ENCODE data around the gene SEMA4D.

DNA sequence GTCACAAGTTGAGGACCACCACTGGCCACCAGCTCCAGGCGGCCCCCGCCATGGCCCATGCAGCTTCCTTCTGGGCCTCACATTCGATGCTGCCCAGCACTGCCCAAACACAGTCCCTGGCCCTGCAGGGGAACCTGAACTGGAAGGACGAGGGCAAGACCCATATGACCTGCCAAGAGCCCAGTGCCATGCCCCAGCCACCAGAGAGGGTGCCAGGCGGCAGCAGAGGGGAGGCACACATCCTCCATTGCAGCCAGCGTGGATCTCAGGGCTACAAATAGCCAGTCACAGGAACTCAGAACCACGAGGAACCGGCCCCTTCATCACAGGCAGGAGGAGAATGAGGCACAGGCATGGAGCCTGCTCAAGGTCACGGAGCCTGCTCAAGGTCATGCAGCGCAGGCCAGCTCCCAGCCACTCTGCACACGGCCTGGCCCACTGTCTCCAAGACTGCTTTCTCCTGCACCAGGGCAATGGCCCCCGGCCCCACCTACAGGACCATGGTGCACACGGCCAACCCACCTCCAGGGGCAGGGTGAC, 69.6 kb downstream of the SEMA4D start:
- TF ChIP-seq, protein P1, sequence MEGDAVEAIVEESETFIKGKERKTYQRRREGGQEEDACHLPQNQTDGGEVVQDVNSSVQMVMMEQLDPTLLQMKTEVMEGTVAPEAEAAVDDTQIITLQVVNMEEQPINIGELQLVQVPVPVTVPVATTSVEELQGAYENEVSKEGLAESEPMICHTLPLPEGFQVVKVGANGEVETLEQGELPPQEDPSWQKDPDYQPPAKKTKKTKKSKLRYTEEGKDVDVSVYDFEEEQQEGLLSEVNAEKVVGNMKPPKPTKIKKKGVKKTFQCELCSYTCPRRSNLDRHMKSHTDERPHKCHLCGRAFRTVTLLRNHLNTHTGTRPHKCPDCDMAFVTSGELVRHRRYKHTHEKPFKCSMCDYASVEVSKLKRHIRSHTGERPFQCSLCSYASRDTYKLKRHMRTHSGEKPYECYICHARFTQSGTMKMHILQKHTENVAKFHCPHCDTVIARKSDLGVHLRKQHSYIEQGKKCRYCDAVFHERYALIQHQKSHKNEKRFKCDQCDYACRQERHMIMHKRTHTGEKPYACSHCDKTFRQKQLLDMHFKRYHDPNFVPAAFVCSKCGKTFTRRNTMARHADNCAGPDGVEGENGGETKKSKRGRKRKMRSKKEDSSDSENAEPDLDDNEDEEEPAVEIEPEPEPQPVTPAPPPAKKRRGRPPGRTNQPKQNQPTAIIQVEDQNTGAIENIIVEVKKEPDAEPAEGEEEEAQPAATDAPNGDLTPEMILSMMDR (conservative IDR thresholded peaks at IDR 0.05; ENCODE audit: low read length) = no peak
- no peak for TF ChIP-seq EZH2phosphoT487 (IDR thresholded peaks at IDR 0.05; ENCODE audit: borderline replicate concordance)
